Thoracic aorta (tissue), 2 donors: ENCODE results near the gene MAP3K3. TPM values are rescaled to one million over a fixed set of nuclear protein-coding genes. Genes with fewer than 3 reads are reported as not detected.
A peak's percentile ranks its signal among the peaks of the same experiment; 100 is the strongest.

Source experiments
- ATAC-seq: fragments of 150-250 bp; one replicate; pipeline ENCODE4 v1.8.0; 2017; ENCODE audit warnings: low read depth; ENCODE audit not compliant: insufficient number of reproducible peaks, low FRiP score
- DNase-seq: peaks from one replicate; pipeline ENCODE4 v3.0.0-alpha.2; 2020; ENCODE audit warnings: low spot score
- H3K27ac ChIP-seq, 2 donors: fragments of 200-600 bp; sonication (generic); 1 replicate in 1 of 2; 2 replicates in 1 of 2; pipeline ENCODE4 v1.5.1; 2016; ENCODE audit warnings: mild to moderate bottlenecking in 2 of 2, moderate library complexity in 2 of 2
- H3K27me3 ChIP-seq: fragments of 200-600 bp; sonication (generic); replicated peaks from 2 replicates; pipeline ENCODE4 v1.6.0; 2016; ENCODE audit warnings: mild to moderate bottlenecking; ENCODE audit not compliant: insufficient read depth
- H3K36me3 ChIP-seq: fragments of 200-600 bp; sonication (generic); one replicate; pipeline ENCODE4 v1.5.1; 2016
- H3K4me1 ChIP-seq, 2 donors: fragments of 200-600 bp; sonication (generic); 1 replicate in 1 of 2; 2 replicates in 1 of 2; pipeline versions ENCODE4 v1.5.1 to v1.6.0; 2016; ENCODE audit warnings: low read depth in 2 of 2, mild to moderate bottlenecking in 1 of 2; ENCODE audit not compliant: control insufficient read depth in 1 of 2
- H3K4me3 ChIP-seq: fragments of 200-600 bp; sonication (generic); 2 replicates; pipeline ENCODE4 v1.5.1; 2016; ENCODE audit warnings: mild to moderate bottlenecking
- H3K9me3 ChIP-seq: fragments of 200-600 bp; sonication (generic); 2 replicates; pipeline ENCODE4 v1.5.1; 2016
- total RNA-seq, 2 donors: library from RNA; depleted of rRNA; stranded (reverse); fragments of >200 nt; gene quantifications; one replicate each; pipeline versions ENCODE4 v1.1.0 to v1.2.3, GENCODE V29; 2016
- TF ChIP-seq, protein P1 (sequence below): fragments of 200-600 bp; sonication (generic); IDR thresholded peaks from one replicate; pipeline ENCODE4 v1.5.1; 2019; ENCODE audit warnings: antibody characterized with exemption

Gene MAP3K3
- total RNA-seq, 2 donors from 2014 or later: 85.3 to 102 TPM

DNA sequence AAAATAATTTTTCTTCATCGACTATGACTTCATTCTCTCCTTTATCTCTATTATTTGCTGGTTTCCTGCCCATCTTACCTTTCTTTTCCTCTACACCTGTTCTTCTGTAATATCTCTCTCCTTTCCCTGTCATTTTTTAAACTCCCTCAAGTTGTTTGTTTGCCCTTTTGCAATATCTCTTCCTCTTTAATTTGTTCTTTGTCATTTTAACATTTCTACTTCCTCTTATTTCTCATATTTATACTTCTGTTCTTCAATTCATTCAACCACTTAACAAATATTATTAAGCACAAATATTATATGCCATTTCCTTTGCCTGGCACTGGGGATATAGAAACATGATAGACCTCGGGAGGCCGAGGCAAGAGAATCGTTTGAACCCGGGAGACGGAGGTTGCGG lies 22.6 kb downstream of the MAP3K3 start:
- no peak overlapping the region for H3K4me3 ChIP-seq
- ATAC-seq (no peak), DNase-seq (no peak)
- peaks cover 7 to 9% of the 10 kb centered on the region in 2 donors for H3K4me1 ChIP-seq
- TF ChIP-seq, protein P1, sequence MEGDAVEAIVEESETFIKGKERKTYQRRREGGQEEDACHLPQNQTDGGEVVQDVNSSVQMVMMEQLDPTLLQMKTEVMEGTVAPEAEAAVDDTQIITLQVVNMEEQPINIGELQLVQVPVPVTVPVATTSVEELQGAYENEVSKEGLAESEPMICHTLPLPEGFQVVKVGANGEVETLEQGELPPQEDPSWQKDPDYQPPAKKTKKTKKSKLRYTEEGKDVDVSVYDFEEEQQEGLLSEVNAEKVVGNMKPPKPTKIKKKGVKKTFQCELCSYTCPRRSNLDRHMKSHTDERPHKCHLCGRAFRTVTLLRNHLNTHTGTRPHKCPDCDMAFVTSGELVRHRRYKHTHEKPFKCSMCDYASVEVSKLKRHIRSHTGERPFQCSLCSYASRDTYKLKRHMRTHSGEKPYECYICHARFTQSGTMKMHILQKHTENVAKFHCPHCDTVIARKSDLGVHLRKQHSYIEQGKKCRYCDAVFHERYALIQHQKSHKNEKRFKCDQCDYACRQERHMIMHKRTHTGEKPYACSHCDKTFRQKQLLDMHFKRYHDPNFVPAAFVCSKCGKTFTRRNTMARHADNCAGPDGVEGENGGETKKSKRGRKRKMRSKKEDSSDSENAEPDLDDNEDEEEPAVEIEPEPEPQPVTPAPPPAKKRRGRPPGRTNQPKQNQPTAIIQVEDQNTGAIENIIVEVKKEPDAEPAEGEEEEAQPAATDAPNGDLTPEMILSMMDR: no peak
- H3K36me3 ChIP-seq: peaks cover 6% of the 10 kb centered on the region
- H3K27ac ChIP-seq: no peak overlapping the region
- H3K9me3 ChIP-seq: no peaks in the 10 kb centered on the region
- H3K27me3 ChIP-seq: no peaks in the 10 kb centered on the region

DNA sequence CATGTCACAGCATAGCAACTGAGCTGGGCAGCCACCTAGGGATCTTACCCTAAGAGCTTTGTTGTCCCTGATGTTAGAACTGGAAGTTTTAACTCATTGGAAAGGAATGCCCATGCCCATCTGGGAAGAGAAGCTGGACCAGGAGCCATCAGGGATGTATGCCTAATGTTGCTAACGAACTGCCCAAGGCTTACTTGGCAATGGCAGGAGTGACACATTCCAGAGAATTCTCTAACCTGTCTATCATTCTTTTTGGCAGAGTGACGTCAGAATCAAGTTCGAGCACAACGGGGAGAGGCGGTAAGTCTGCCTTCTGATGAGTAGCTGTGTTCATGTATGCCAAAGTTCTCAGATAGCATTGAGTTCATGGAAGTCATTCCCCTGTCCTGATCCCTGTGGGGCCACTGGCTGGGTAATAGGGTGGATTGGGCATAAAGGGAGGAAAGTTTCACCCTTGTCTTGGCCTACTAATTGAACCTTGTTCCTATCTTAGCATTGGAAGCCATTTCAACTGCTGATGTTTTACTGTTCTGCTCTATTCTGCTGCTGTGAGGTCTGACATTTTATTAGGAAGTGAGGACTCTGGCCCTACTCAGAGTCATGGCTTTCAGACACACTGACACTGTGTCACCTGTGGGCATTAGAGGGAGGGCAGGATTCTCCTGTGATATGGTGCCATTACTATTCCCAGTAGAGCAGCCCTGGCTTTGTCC lies 23.7 kb downstream of the MAP3K3 start:
- H3K27ac ChIP-seq: peak overlapping the region in 1 of 2 donors; percentile 4
- ATAC-seq (peak; percentile 43), DNase-seq (no peak)
- H3K4me1 ChIP-seq: peaks cover 7 to 9% of the 10 kb centered on the region in 2 donors
- no peaks in the 10 kb centered on the region for H3K27me3 ChIP-seq
- H3K9me3 ChIP-seq: no peaks in the 10 kb centered on the region
- H3K4me3 ChIP-seq: no peak overlapping the region
- peaks cover 6% of the 10 kb centered on the region for H3K36me3 ChIP-seq
- TF ChIP-seq, protein P1: no peak

DNA sequence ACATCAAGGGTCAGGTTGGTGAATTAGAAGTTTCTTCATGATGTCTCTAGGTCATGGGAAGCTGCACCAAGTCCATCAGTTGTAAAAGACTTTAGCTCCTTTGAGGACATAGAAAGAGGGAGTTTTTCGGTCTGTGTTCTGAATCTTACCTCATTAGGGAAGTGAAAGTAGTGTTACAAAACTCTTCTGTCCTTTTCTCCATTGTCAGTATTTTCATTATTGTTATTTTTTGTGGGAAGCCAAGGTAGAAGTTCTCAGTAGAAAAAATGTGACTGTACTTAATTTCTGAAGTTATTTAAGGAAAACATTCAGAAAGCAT lies 24.2 kb downstream of the MAP3K3 start:
- no peak overlapping the region for H3K4me3 ChIP-seq
- H3K27ac ChIP-seq: no peak overlapping the region
- DNase-seq (no peak), ATAC-seq (no peak)
- TF ChIP-seq, protein P1: no peak
- H3K36me3 ChIP-seq: peaks cover 6% of the 10 kb centered on the region
- peaks cover 7 to 9% of the 10 kb centered on the region in 2 donors for H3K4me1 ChIP-seq
- H3K27me3 ChIP-seq: no peaks in the 10 kb centered on the region
- H3K9me3 ChIP-seq: no peaks in the 10 kb centered on the region

DNA sequence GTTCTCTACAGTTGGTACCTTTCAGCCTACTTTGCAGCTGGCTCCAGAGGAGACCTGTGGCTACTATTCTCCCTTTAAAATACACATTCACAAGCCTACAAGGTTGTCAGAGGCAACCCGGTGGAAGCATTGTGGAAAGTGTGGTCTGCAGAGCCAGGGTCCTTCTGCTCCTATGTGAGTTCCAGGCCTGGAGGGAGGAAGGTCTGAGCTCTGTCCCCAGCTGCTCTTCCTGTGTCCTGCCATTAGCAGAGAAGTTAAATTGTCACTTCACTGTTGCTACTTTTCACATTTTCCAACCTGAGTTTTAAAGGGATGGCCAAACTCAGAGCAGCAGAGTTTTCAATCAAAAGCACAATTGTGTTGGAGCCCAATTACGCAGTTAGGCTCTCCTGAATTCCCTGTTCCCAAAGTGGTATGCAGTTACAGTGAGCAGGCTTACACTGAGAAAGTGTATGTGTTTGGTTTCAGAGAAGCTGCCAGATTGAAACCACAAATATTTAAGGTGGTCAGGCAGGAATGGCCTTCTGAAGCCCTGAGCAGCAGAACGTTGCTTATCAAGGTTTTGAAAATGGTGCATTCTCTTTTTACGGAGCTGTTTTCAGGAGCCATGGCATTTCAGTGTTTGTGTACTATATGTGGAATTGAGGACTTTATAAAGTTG lies 25.0 kb downstream of the MAP3K3 start:
- TF ChIP-seq, protein P1: no peak
- Histone ChIP-seq H3K4me1 (peaks cover 7 to 9% of the 10 kb centered on the region in 2 donors), H3K9me3 (no peaks in the 10 kb centered on the region), H3K27me3 (no peaks in the 10 kb centered on the region), H3K36me3 (peaks cover 7% of the 10 kb centered on the region), H3K27ac (no peak overlapping the region), H3K4me3 (no peak overlapping the region)
- ATAC-seq (no peak), DNase-seq (no peak)

DNA sequence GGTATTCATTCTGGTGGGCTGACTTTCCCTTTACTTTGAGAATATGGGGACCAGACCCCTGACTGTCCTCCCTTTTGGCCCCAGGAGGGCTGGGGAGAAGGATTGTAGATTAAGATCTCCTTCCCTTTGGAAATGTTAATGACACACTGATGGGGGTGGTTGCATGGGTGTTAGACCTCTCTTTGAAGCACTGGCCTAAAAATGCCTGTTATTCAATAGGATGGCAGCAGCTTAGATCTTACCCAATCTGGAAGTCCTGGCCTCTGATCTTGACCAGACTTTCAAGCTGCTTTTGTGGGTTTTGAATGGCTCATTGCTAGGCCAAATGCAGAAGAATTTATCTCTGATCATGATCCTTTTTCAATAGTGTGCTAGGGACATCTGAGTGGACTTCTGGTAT lies 25.7 kb downstream of the MAP3K3 start:
- Histone ChIP-seq H3K9me3 (no peaks in the 10 kb centered on the region), H3K27me3 (no peaks in the 10 kb centered on the region), H3K27ac (no peak overlapping the region), H3K4me3 (no peak overlapping the region), H3K4me1 (peaks cover 7 to 9% of the 10 kb centered on the region in 2 donors), H3K36me3 (peaks cover 14% of the 10 kb centered on the region)
- no peak for DNase-seq
- no peak for ATAC-seq
- TF ChIP-seq, protein P1: no peak
